IMR-90 (cell line): ENCODE measurements around the gene SYNPO. TPM values are rescaled to one million over a fixed set of nuclear protein-coding genes. Genes with fewer than 3 reads are reported as not detected.

Experiments used
- ATAC-seq: fragments of 200-7000 bp; cut with Tn5 transposase; 2 replicates; pipeline ENCODE4 v1.9.1; 2020; ENCODE audit warnings: low read depth, mild to moderate bottlenecking, moderate library complexity
- BruUV-seq: library from RNA; stranded (reverse); fragments of 400-500 nt; replicated peaks from 2 replicates; lab custom pipeline; 2021; lab: Mats Ljungman, UMichigan
- CTCF ChIA-PET: fragments of 300-600 bp; formaldehyde crosslinking; extraction: SDS; loops from one replicate; lab custom pipeline; 2021; ENCODE audit warnings: antibody characterized with exemption; lab: Yijun Ruan, JAX
- POLR2A ChIA-PET: fragments of 300-600 bp; sonication (Branson Sonifier 250); formaldehyde crosslinking; loops from one replicate; lab custom pipeline; 2022; ENCODE audit warnings: antibody characterized with exemption; ENCODE audit not compliant: unreplicated experiment; lab: Charles Lee
- DNase-seq: peaks from one replicate; pipeline ENCODE4 v3.0.0; 2013
- H2AFZ ChIP-seq: replicated peaks from 2 replicates; pipeline ENCODE3; 2013; ENCODE audit warnings: low read length, mild to moderate bottlenecking; ENCODE audit not compliant: poor library complexity
- H2AK5ac ChIP-seq: 2 replicates; pipeline ENCODE4 v1.6.1; 2013; ENCODE audit warnings: low read depth, low read length, inconsistent platforms
- H2AK9ac ChIP-seq: replicated peaks from 2 replicates; pipeline ENCODE3; 2013; ENCODE audit warnings: mild to moderate bottlenecking, low read depth, low read length, moderate library complexity; ENCODE audit not compliant: poor library complexity
- H2BK120ac ChIP-seq: 2 replicates; pipeline ENCODE4 v1.6.1; 2013; ENCODE audit warnings: low read depth, low read length, inconsistent platforms
- H2BK15ac ChIP-seq: 3 replicates; pipeline ENCODE4 v1.6.1; 2013; ENCODE audit warnings: low read depth, low read length, inconsistent platforms
- H2BK20ac ChIP-seq: 2 replicates; pipeline ENCODE4 v1.6.1; 2013; ENCODE audit warnings: low read depth, mild to moderate bottlenecking, inconsistent platforms, low read length, moderate library complexity
- H2BK5ac ChIP-seq: 2 replicates; pipeline ENCODE4 v1.6.1; 2013; ENCODE audit warnings: mild to moderate bottlenecking, low read depth, low read length, inconsistent platforms; ENCODE audit not compliant: poor library complexity, severe bottlenecking
- H3K14ac ChIP-seq: replicated peaks from 2 replicates; pipeline ENCODE4 v1.6.1; 2013; ENCODE audit warnings: low read depth, low read length, inconsistent platforms
- H3K18ac ChIP-seq: 2 replicates; pipeline ENCODE4 v1.6.1; 2013; ENCODE audit warnings: low read depth, low read length, control low read depth
- H3K23ac ChIP-seq: 2 replicates; pipeline ENCODE4 v1.6.1; 2013; ENCODE audit warnings: low read depth, low read length, inconsistent platforms
- H3K27ac ChIP-seq: 2 replicates; pipeline ENCODE4 v1.5.1; 2013; ENCODE audit warnings: mild to moderate bottlenecking, control low read depth, low read length; ENCODE audit not compliant: insufficient read depth
- H3K27me3 ChIP-seq: 2 replicates; pipeline ENCODE4 v1.6.1; 2013; ENCODE audit warnings: low read length; ENCODE audit not compliant: control insufficient read depth, insufficient read depth
- H3K36me3 ChIP-seq: 2 replicates; pipeline ENCODE4 v1.6.1; 2013; ENCODE audit warnings: low read length, mixed read lengths; ENCODE audit not compliant: control insufficient read depth, insufficient read depth
- H3K4ac ChIP-seq: 2 replicates; pipeline ENCODE4 v1.6.1; 2013; ENCODE audit warnings: low read depth, low read length, inconsistent platforms
- H3K4me1 ChIP-seq: 2 replicates; pipeline ENCODE4 v1.6.1; 2013; ENCODE audit warnings: low read length, mixed read lengths; ENCODE audit not compliant: control insufficient read depth, insufficient read depth
- H3K4me2 ChIP-seq: 2 replicates; pipeline ENCODE4 v1.6.1; 2013; ENCODE audit warnings: low read depth, mild to moderate bottlenecking, control low read depth, low read length, moderate library complexity
- H3K4me3 ChIP-seq: 2 replicates; pipeline ENCODE4 v1.5.1; 2013; ENCODE audit warnings: low read depth, mild to moderate bottlenecking, control low read depth, low read length, moderate library complexity; ENCODE audit not compliant: insufficient read depth
- H3K56ac ChIP-seq: 2 replicates; pipeline ENCODE4 v1.6.1; 2013; ENCODE audit warnings: low read length, inconsistent platforms; ENCODE audit not compliant: insufficient read depth; ENCODE audit errors: extremely low read depth
- H3K79me1 ChIP-seq, 2 experiments: 2 replicates each; pipeline ENCODE4 v1.6.1; 2013; ENCODE audit warnings: low read length in 2 of 2, inconsistent platforms in 1 of 2, low read depth in 1 of 2
- H3K9ac ChIP-seq: 2 replicates; pipeline ENCODE4 v1.6.1; 2013; ENCODE audit warnings: low read depth, low read length, control low read depth
- H3K9me1 ChIP-seq: 2 replicates; pipeline ENCODE4 v1.6.1; 2013; ENCODE audit warnings: low read length, inconsistent platforms; ENCODE audit not compliant: insufficient read depth
- H3K9me3 ChIP-seq: 2 replicates; pipeline ENCODE4 v1.6.1; 2013; ENCODE audit warnings: low read length; ENCODE audit not compliant: control insufficient read depth, insufficient read depth
- H4K20me1 ChIP-seq: 2 replicates; pipeline ENCODE4 v1.6.1; 2013; ENCODE audit warnings: low read length, inconsistent platforms; ENCODE audit not compliant: insufficient read depth
- H4K5ac ChIP-seq: 2 replicates; pipeline ENCODE4 v1.6.1; 2013; ENCODE audit warnings: mild to moderate bottlenecking, low read depth, low read length, control low read depth
- H4K8ac ChIP-seq, 2 experiments: 2 replicates each; pipeline ENCODE4 v1.6.1; 2013; ENCODE audit warnings: low read depth in 2 of 2, low read length in 2 of 2, control low read depth in 1 of 2, inconsistent platforms in 1 of 2
- H4K91ac ChIP-seq: 2 replicates; pipeline ENCODE4 v1.6.1; 2013; ENCODE audit warnings: low read depth, low read length, inconsistent platforms; ENCODE audit not compliant: insufficient read depth
- CHD1 ChIP-seq: IDR thresholded peaks from 2 replicates; pipeline ENCODE4 v1.6.1; 2012; ENCODE audit warnings: low read depth, low read length, improper control_type of control experiment
- CTCF ChIP-seq: conservative IDR thresholded peaks from 2 replicates; pipeline ENCODE4 v1.5.1; 2012; ENCODE audit warnings: mild to moderate bottlenecking, low read depth, low read length, improper control_type of control experiment
- FOS ChIP-seq: fragments of 150-350 bp; IDR thresholded peaks from 2 replicates; pipeline ENCODE4 v1.6.1; 2016; ENCODE audit warnings: low read depth, low read length
- MAFK ChIP-seq: IDR thresholded peaks from 2 replicates; pipeline ENCODE4 v1.6.1; 2012; ENCODE audit warnings: low read depth, low read length, improper control_type of control experiment
- NFE2L2 ChIP-seq: fragments of 150-350 bp; IDR thresholded peaks from 2 replicates; pipeline ENCODE4 v1.6.1; 2016; ENCODE audit warnings: low read depth, mild to moderate bottlenecking, low read length
- POLR2A ChIP-seq: IDR thresholded peaks from 2 replicates; pipeline ENCODE4 v1.6.1; 2012; ENCODE audit warnings: mild to moderate bottlenecking, low read depth, low read length
- RAD21 ChIP-seq: IDR thresholded peaks from 2 replicates; pipeline ENCODE4 v1.6.1; 2012; ENCODE audit warnings: low read length, improper control_type of control experiment
- RCOR1 ChIP-seq: IDR thresholded peaks from 2 replicates; pipeline ENCODE4 v1.6.1; 2012; ENCODE audit warnings: mild to moderate bottlenecking, low read length, improper control_type of control experiment; ENCODE audit not compliant: insufficient replicate concordance
- RFX5 ChIP-seq: IDR thresholded peaks from 2 replicates; pipeline ENCODE4 v1.8.0; 2012; ENCODE audit warnings: low read depth, mild to moderate bottlenecking, low read length, moderate library complexity
- WGBS, 2 experiments: methylation state at CpG; one replicate each; pipeline versions ENCODE4 v1.1.5 to v1.1.7; 2013; ENCODE audit warnings: missing lambda C conversion rate in 2 of 2; ENCODE audit not compliant: insufficient read length in 1 of 2; ENCODE audit errors: extremely low coverage in 2 of 2; 5-methylcytosine and 5-hydroxymethylcytosine counted together
- dilution Hi-C: fragments of 300-500 bp; cut with HindIII; formaldehyde crosslinking; loops from one replicate; pipeline ENCODE4 v1.14.3; 2018; ENCODE audit warnings: low sequenced_read_pairs; ENCODE audit not compliant: unreplicated experiment
- in situ Hi-C: fragments of 300-500 bp; cut with MboI; formaldehyde crosslinking; loops from 3 replicates; pipeline ENCODE4 v1.14.3; 2019; ENCODE audit warnings: low sequenced_read_pairs, inconsistent platforms, mixed read lengths
- intact Hi-C: fragments of 100-400 bp; cut with micrococcal nuclease; formaldehyde crosslinking; loops from 2 replicates; pipeline ENCODE4 v1.10.0; 2022
- polyA plus RNA-seq, 3 experiments: library from polyadenylated mRNA; depleted of rRNA; stranded (reverse); fragments of >200 nt; gene quantifications; 2 replicates each; pipeline ENCODE4 v1.2.3, GENCODE V29; 2012; ENCODE audit warnings: low replicate concordance in 1 of 3
- total RNA-seq: library from RNA; depleted of rRNA; stranded (reverse); fragments of >200 nt; gene quantifications from 2 replicates; pipeline ENCODE4 v1.2.3, GENCODE V29; 2012
- TF ChIP-seq, protein P1 (sequence below): fragments of 150-350 bp; IDR thresholded peaks from 2 replicates; pipeline ENCODE4 v1.6.1; 2017; ENCODE audit warnings: mild to moderate bottlenecking, antibody characterized with exemption, low read length, low read depth

The SYNPO gene
- total and polyA plus RNA-seq, 2 of the 4 experiments (the other 2 are of a cell fraction): 3.0 to 24.8 TPM

GRCh38 chr5:150601491-150602345 is 38.7 kb upstream of the SYNPO start:
- Histone ChIP-seq H3K9me3 (no peaks in the 10 kb centered on the region), H4K91ac (no peak overlapping the region; the same call in 1 of the 2 replicates), H2BK20ac (no peak overlapping the region; the same call in 1 of the 2 replicates), H3K4me3 (no peak overlapping the region), H3K9ac (no peak overlapping the region), H2BK120ac (no peak overlapping the region), H3K4me2 (no peak overlapping the region), H4K20me1 (no peaks in the 10 kb centered on the region), H3K56ac (no peak overlapping the region), H3K27me3 (peaks cover 2% of the 10 kb centered on the region; the same call in 1 of the 2 replicates), H2BK15ac (no peak overlapping the region), H3K4ac (no peak overlapping the region), H3K9me1 (no peaks in the 10 kb centered on the region), H3K36me3 (no peaks in the 10 kb centered on the region), H3K23ac (no peak overlapping the region), H2AFZ (no peak overlapping the region), H3K27ac (no peak overlapping the region), H3K4me1 (peaks cover 7% of the 10 kb centered on the region), H3K14ac (no peak overlapping the region), H4K8ac (no peak overlapping the region), H2BK5ac (no peak overlapping the region), H3K79me1 (no peaks in the 10 kb centered on the region), H2AK5ac (peak overlapping the region; percentile 30; the same call in 1 of the 2 replicates), H3K18ac (no peak overlapping the region), H4K5ac (no peak overlapping the region), H2AK9ac (no peak overlapping the region)
- WGBS, 2 experiments: 60% methylated on average over 3 of the region's 16 CpGs; no CpG with 5 or more reads in 1 of the 2 experiments
- no peak for ATAC-seq
- CTCF ChIA-PET: interaction anchor here (0.5 kb wide), 1 partner anchor 471 kb away, joined by 8 read pairs; no protein-coding TSS in a partner anchor
- DNase-seq: no peak
- dilution Hi-C loops: no loop called here
- no TSS peak for BruUV-seq
- no peak for TF ChIP-seq POLR2A
- TF ChIP-seq MAFK: no peak
- TF ChIP-seq RCOR1: no peak
- TF ChIP-seq, protein P1, sequence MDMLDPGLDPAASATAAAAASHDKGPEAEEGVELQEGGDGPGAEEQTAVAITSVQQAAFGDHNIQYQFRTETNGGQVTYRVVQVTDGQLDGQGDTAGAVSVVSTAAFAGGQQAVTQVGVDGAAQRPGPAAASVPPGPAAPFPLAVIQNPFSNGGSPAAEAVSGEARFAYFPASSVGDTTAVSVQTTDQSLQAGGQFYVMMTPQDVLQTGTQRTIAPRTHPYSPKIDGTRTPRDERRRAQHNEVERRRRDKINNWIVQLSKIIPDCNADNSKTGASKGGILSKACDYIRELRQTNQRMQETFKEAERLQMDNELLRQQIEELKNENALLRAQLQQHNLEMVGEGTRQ: no peak
- TF ChIP-seq NFE2L2: no peak
- TF ChIP-seq CHD1: no peak
- no peak for TF ChIP-seq RAD21
- TF ChIP-seq FOS: no peak
- TF ChIP-seq CTCF: no peak
- TF ChIP-seq RFX5: no peak
- in situ Hi-C loops: no loop called here
- intact Hi-C loops: no loop called here
- POLR2A ChIA-PET: no interaction called here
